Gastroesophageal sphincter (tissue), 3 donors: ENCODE results near the gene CLSTN2.

Source experiments
- CTCF ChIP-seq, 4 experiments: fragments of 200-600 bp in 2 of 4; fragments of 450-650 bp in 2 of 4; sonication (generic) in 1 of 4; IDR thresholded peaks; one replicate each; pipeline ENCODE4 v1.5.1; 2017 to 2019; ENCODE audit warnings: antibody characterized with exemption in 4 of 4, mild to moderate bottlenecking in 2 of 4, moderate library complexity in 2 of 4
- EP300 ChIP-seq: sonication (generic); formaldehyde crosslinking; IDR thresholded peaks from one replicate; pipeline ENCODE4 v1.6.1; 2017; ENCODE audit warnings: antibody characterized with exemption, mild to moderate bottlenecking
- POLR2AphosphoS5 ChIP-seq: sonication (generic); formaldehyde crosslinking; IDR thresholded peaks from one replicate; pipeline ENCODE4 v1.6.1; 2017; ENCODE audit warnings: antibody characterized with exemption

GRCh38 chr3:140233702-140234101 is 298.7 kb downstream of the CLSTN2 start:
- TF ChIP-seq POLR2AphosphoS5, result no peak
- no peak for TF ChIP-seq CTCF (IDR thresholded peaks at IDR 0.05)
- TF ChIP-seq EP300, result no peak
